ENCODE results near the gene CADM1.

DNA sequence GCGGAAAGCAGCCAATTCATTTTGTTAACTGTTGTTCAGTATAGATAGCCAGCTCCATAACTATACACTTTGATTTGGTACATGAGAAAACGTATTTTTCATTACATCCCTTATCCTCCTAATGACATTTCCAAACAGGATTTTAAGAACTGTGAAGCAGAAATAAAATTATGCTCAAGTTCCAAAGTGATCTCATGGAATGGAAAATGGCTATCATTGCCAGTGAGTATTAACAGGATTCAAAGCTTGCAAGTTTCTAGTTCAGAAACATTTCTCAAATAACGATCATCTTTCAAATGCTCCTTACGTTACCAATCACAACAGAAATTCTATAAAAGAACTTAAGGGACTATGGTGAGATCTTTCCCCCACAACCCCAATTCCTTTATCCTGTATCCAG is 53.7 kb downstream of the CADM1 start:
- TF ChIP-seq EZH2 (IDR thresholded peaks at IDR 0.05; ENCODE audit: borderline replicate concordance, low read depth, low read length, severe bottlenecking), result no peak
- TF ChIP-seq, protein P1, sequence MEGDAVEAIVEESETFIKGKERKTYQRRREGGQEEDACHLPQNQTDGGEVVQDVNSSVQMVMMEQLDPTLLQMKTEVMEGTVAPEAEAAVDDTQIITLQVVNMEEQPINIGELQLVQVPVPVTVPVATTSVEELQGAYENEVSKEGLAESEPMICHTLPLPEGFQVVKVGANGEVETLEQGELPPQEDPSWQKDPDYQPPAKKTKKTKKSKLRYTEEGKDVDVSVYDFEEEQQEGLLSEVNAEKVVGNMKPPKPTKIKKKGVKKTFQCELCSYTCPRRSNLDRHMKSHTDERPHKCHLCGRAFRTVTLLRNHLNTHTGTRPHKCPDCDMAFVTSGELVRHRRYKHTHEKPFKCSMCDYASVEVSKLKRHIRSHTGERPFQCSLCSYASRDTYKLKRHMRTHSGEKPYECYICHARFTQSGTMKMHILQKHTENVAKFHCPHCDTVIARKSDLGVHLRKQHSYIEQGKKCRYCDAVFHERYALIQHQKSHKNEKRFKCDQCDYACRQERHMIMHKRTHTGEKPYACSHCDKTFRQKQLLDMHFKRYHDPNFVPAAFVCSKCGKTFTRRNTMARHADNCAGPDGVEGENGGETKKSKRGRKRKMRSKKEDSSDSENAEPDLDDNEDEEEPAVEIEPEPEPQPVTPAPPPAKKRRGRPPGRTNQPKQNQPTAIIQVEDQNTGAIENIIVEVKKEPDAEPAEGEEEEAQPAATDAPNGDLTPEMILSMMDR (IDR thresholded peaks at IDR 0.05; ENCODE audit: borderline replicate concordance, extremely low read depth, low read length, poor library complexity, severe bottlenecking), result no peak

All from DND-41 (cell line).